GM12864 (cell line): ENCODE results near the gene GAA.
"Not testable (repeated sequence)": the region's sequence is repeated elsewhere in the genome, so short reads cannot be mapped to it uniquely, and the experiment has no call there.

Experiments used
- DNase-seq: peaks from one replicate; pipeline ENCODE4 v3.0.0-alpha.2; 2011; ENCODE audit warnings: low read depth
- H3K4me3 ChIP-seq: 2 replicates; pipeline ENCODE4 v1.5.1; 2011; ENCODE audit warnings: mild to moderate bottlenecking, low read depth, low read length, control low read depth
- TF ChIP-seq, protein P1 (sequence below): IDR thresholded peaks from 2 replicates; pipeline ENCODE4 v1.5.1; 2011; ENCODE audit warnings: low read depth, mild to moderate bottlenecking, moderate library complexity, low read length, control low read depth, inconsistent platforms; ENCODE audit errors: missing control alignments

Gene GAA

DNA sequence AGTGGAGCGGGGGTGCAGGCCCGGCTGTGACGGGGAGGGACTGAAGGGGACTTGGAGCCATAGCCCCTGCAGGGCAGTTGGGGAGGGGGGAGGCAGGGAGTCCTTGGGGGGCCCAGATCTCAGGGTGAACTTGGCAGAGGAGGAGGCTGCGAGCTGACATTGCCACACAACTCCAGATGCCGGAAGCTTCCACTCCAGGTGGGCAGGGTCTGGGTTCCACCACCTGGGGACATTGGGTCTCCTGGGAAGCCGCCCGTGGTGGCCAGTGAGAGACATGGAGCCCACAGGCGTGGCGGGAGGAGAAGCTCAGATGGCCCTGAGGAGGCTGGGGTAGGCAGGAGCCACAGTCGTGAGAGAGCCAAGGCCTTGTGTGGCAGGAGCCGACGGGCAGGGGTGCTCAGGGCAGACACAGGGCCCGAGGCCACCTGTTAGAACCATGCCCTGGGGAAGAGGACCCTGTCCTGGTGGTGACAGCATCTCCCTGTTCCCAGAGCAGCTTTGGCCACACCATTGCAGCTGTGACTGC is 18.2 kb upstream of the GAA start:
- H3K4me3 ChIP-seq: no peak overlapping the region
- no peak for DNase-seq
- TF ChIP-seq, protein P1, sequence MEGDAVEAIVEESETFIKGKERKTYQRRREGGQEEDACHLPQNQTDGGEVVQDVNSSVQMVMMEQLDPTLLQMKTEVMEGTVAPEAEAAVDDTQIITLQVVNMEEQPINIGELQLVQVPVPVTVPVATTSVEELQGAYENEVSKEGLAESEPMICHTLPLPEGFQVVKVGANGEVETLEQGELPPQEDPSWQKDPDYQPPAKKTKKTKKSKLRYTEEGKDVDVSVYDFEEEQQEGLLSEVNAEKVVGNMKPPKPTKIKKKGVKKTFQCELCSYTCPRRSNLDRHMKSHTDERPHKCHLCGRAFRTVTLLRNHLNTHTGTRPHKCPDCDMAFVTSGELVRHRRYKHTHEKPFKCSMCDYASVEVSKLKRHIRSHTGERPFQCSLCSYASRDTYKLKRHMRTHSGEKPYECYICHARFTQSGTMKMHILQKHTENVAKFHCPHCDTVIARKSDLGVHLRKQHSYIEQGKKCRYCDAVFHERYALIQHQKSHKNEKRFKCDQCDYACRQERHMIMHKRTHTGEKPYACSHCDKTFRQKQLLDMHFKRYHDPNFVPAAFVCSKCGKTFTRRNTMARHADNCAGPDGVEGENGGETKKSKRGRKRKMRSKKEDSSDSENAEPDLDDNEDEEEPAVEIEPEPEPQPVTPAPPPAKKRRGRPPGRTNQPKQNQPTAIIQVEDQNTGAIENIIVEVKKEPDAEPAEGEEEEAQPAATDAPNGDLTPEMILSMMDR: no peak

DNA sequence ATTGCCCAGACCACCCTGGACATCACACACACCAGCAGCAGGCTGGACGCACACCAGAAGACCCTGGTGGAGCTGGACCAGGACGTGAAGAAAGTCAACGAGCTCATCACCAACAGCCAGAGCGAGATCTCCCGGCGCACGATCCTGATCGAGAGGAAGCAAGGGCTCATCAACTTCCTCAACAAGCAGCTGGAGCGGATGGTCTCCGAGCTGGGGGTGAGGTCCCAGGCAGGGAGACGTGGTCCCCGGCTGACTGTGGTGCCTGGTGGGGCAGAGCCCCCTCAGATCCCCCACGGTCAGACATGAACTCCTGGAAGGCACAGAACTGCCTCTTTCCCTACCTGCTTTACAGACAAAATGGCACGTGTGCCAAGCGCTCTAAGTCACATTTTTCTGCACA is 16.6 kb upstream of the GAA start:
- H3K4me3 ChIP-seq: no peak overlapping the region
- DNase-seq: no peak
- TF ChIP-seq, protein P1: no peak

DNA sequence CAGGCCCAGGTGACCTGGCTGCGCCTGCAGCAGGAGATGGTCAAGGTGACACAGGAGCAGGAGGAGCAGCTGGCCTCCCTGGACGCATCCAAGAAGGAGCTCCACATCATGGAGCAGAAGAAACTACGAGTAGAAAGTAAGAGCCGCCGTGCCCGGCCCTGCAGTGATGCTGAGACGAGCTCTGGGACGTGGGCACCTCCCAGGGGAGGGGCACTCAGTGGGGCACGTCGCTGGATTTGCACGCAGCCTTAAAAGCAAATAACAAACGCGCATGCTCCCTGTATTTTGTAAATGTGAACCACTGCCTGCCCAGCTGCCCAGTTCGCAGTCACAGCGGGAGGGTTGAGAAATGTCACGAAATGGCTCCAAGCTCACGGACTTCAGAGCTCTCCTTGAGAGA is 15.3 kb upstream of the GAA start:
- TF ChIP-seq, protein P1: no peak
- no peak overlapping the region for H3K4me3 ChIP-seq
- DNase-seq: no peak

DNA sequence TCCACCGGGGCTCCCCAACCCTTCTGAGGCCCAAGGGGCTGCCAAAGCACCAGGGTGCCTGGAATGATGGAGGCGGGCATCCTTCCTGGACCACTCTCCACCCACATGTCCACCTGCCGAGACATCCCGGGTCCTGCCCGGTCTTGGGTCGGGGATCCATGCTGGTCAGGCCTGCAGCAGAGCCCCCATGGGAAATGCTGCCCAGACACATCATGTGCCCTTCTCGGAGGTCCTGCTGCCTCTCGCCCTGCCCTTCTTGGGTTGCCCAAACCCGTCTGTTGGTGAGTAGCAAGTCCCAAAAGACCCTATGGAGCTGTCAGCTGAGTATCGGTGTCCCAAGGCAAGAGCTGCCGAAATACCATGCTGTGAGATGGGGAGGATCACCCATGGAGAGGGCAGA is 14.8 kb upstream of the GAA start:
- no peak for DNase-seq
- H3K4me3 ChIP-seq: no peak overlapping the region
- TF ChIP-seq, protein P1: no peak

DNA sequence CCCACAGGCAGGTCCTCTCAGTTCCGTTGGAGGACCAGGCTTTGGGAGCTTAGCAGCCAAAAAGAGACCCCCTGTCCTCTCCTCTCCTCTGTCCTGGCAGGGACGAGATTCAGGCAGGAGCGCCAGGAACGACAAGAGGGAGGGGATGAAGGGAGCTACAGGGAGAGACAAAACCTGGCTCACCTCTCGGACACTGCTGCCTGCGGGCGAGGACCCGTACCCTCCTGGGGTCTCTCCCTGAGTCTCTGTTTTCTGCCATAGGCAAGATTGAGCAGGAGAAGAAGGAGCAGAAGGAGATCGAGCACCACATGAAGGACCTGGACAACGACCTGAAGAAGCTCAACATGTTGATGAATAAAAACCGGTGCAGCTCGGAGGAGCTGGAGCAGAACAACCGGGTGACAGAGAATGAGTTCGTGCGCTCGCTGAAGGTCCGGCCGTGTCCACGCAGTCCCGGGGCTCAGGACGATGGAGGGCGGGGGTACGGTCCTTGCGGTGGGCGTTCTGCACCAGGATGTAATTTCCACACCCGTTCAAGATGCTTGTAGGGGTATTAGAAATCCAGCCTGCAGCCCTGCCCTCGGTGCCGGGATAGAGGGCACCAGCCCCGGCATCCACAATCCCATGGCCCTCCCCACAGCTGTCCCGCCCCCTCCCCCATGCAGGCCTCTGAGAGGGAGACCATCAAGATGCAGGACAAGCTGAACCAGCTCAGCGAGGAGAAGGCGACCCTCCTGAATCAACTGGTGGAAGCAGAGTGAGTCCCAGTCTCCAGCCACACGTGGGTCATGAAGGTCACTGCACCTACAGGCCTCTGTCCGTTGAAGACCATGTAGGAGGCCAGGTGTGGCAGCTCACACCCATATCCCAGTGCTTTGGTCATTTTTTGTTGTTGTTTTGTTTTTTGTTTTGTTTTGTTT is 13.8 kb upstream of the GAA start:
- TF ChIP-seq, protein P1: no peak
- H3K4me3 ChIP-seq: no peak overlapping the region
- DNase-seq: no peak

DNA sequence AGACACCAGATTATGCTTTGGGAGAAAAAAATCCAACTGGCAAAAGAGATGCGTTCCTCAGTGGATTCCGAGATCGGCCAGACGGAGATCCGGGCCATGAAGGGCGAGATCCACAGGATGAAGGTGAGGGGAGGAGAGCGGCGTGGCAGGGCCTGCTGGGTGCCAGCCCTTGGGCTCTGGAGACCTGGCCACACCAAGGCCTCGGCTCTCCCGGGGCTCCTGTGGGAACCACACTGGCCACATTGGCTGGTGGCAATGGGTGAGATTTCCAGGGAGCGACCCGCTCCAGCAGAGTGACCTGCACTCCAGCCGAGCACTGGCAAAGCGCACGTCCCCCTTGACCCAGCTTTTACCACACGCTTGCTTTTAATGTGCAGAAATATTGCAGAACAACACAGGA is 11.6 kb upstream of the GAA start:
- TF ChIP-seq, protein P1: no peak
- no peak for DNase-seq
- no peak overlapping the region for H3K4me3 ChIP-seq

DNA sequence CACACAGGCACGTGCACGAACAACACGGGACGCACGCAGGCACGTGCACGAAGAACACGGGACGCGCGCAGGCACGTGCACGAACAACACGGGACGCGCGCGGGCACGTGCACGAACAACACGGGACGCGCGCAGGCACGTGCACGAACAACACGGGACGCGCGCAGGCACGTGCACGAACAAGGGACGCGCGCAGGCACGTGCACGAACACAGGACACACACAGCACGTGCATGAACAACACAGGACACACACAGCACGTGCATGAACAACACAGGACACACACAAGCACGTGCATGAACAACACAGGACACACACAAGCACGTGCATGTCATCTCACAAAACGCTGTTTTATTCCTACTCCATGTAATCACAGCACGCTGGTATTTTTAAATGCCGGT is 11.2 kb upstream of the GAA start:
- DNase-seq, H3K4me3 ChIP-seq: not testable (repeated sequence)
